CD8-positive, alpha-beta memory T cell (primary cell): ENCODE measurements around the gene VPS9D1. TPM values are rescaled to one million over a fixed set of nuclear protein-coding genes. Genes with fewer than 3 reads are reported as not detected.

Experiments
- CTCF ChIA-PET: fragments of 350-600 bp; sonication (Branson Sonifier 250); formaldehyde crosslinking; loops from one replicate; lab custom pipeline; 2021; ENCODE audit warnings: antibody characterized with exemption; lab: Charles Lee
- POLR2A ChIA-PET: fragments of 350-600 bp; sonication (Branson Sonifier 250); formaldehyde crosslinking; loops from one replicate; lab custom pipeline; 2021; ENCODE audit warnings: antibody characterized with exemption; lab: Charles Lee
- DNase-seq, 5 donors: peaks; one replicate each; pipeline versions ENCODE4 v3.0.0 to v3.0.0-alpha.2; 2020 to 2022; ENCODE audit warnings: mixed read lengths in 1 of 5
- H3K27ac ChIP-seq: one replicate; pipeline ENCODE4 v1.7.0; 2013; ENCODE audit warnings: low read depth, mild to moderate bottlenecking, low read length, moderate library complexity
- H3K27me3 ChIP-seq: 2 replicates; pipeline ENCODE4 v1.7.0; 2013; ENCODE audit warnings: low read length, mild to moderate bottlenecking; ENCODE audit not compliant: insufficient read depth, poor library complexity, severe bottlenecking
- H3K36me3 ChIP-seq: 2 replicates; pipeline ENCODE4 v1.7.0; 2013; ENCODE audit warnings: mild to moderate bottlenecking, low read length, moderate library complexity; ENCODE audit not compliant: insufficient read depth
- H3K4me1 ChIP-seq: 2 replicates; pipeline ENCODE4 v1.7.0; 2013; ENCODE audit warnings: mild to moderate bottlenecking, low read length, moderate library complexity; ENCODE audit not compliant: insufficient read depth
- H3K4me3 ChIP-seq: 2 replicates; pipeline ENCODE4 v1.7.0; 2013; ENCODE audit warnings: mild to moderate bottlenecking, low read length
- H3K9me3 ChIP-seq: 2 replicates; pipeline ENCODE4 v1.7.0; 2013; ENCODE audit warnings: mild to moderate bottlenecking, low read length
- H3K27ac Mint-ChIP-seq, 8 donors: one replicate each; pipeline ENCODE4 v1.8.0; 2020 to 2021; ENCODE audit warnings: mixed read lengths in 8 of 8, mild to moderate bottlenecking in 6 of 8, inconsistent platforms in 3 of 8, moderate library complexity in 3 of 8
- H3K27me3 Mint-ChIP-seq, 2 donors: one replicate each; pipeline ENCODE4 v1.8.0; 2020 to 2021; ENCODE audit warnings: mixed read lengths in 2 of 2, mild to moderate bottlenecking in 1 of 2, moderate library complexity in 1 of 2
- H3K36me3 Mint-ChIP-seq, 3 donors: one replicate each; pipeline ENCODE4 v1.8.0; 2020 to 2021; ENCODE audit warnings: mixed read lengths in 3 of 3, inconsistent platforms in 1 of 3, mild to moderate bottlenecking in 1 of 3
- H3K4me1 Mint-ChIP-seq, 3 donors: one replicate each; pipeline ENCODE4 v1.8.0; 2020 to 2021; ENCODE audit warnings: mixed read lengths in 3 of 3, inconsistent platforms in 1 of 3, mild to moderate bottlenecking in 1 of 3
- H3K4me3 Mint-ChIP-seq, 7 donors: one replicate each; pipeline ENCODE4 v1.8.0; 2020 to 2021; ENCODE audit warnings: mixed read lengths in 7 of 7, mild to moderate bottlenecking in 6 of 7, moderate library complexity in 4 of 7, inconsistent platforms in 2 of 7
- H3K9me3 Mint-ChIP-seq, 5 donors: one replicate each; pipeline ENCODE4 v1.8.0; 2020 to 2022; ENCODE audit warnings: mixed read lengths in 5 of 5, mild to moderate bottlenecking in 3 of 5, moderate library complexity in 2 of 5, inconsistent platforms in 1 of 5
- polyA plus RNA-seq: library from polyadenylated mRNA; unstranded; fragments of 300-500 nt; fragmentation: Illumina TruSeq; gene quantifications from one replicate; pipeline ENCODE4 v1.2.3, GENCODE V29; 2021
- total RNA-seq, 2 experiments: library from RNA; stranded (reverse); gene quantifications; one replicate each; pipeline ENCODE4 v1.2.3, GENCODE V29; 2021

The VPS9D1 gene
- 1 to 10 TPM; 3.7 to 4.0 TPM for total RNA-seq
- polyA plus RNA-seq = 1.6 TPM

GRCh38 chr16:89720813-89721545 lies at the start of gene VPS9D1, which contains the start of gene ZNF276:
Gene VPS9D1 (minus strand): TSS chr16:89720898. CDS start chr16:89720861, 37 bp downstream.
Gene ZNF276 (plus strand): TSS chr16:89721537. CDS start chr16:89721641, 104 bp downstream.
- Mint-ChIP-seq H3K4me1 (peaks cover 17 to 37% (median 27%) of the 10 kb centered on the region in 3 donors), H3K4me3 (peak within 1 kb of the TSS; percentile 91 to 99 (median 97)), H3K27me3 (peaks cover 0 to 6% of the 10 kb centered on the region in 2 donors), H3K36me3 (peaks cover 5 to 23% (median 6%) of the 10 kb centered on the region in 3 donors), H3K27ac (peak within 1 kb of the TSS; percentile 98 to 100 (median 99)), H3K9me3 (no peaks in the 10 kb centered on the region)
- peak within 1 kb of the TSS; percentile 92 for H3K27ac ChIP-seq
- peaks cover 19% of the 10 kb centered on the region for H3K36me3 ChIP-seq
- CTCF ChIA-PET = interaction anchor here (0.8 kb wide), 1 partner anchor 15 kb away, joined by 4 read pairs; no protein-coding TSS in a partner anchor
- POLR2A ChIA-PET = interaction anchor here (0.6 to 1.6 kb wide), 5 partner anchors 16 to 920 kb away, joined by 3 to 5 read pairs (median 4); no protein-coding TSS in a partner anchor
- H3K4me1 ChIP-seq = peaks cover 33% of the 10 kb centered on the region
- no peaks in the 10 kb centered on the region for H3K27me3 ChIP-seq
- no peaks in the 10 kb centered on the region for H3K9me3 ChIP-seq
- peak within 1 kb of the TSS; percentile 98 for H3K4me3 ChIP-seq
- peak; percentile 79 to 87 (median 83) for DNase-seq

- Histone ChIP-seq H3K27ac (no peak overlapping the region), H3K9me3 (no peaks in the 10 kb centered on the region), H3K4me1 (no peaks in the 10 kb centered on the region), H3K4me3 (no peak overlapping the region), H3K27me3 (no peaks in the 10 kb centered on the region), H3K36me3 (no peaks in the 10 kb centered on the region)
- H3K36me3 Mint-ChIP-seq = no peaks in the 10 kb centered on the region
- no peak for DNase-seq
- H3K27ac Mint-ChIP-seq = no peak overlapping the region
- ChIA-PET POLR2A (no interaction called here), CTCF (interaction anchor here (0.7 to 1.3 kb wide), 2 partner anchors 9 to 418 kb away, joined by 3 to 5 read pairs; no protein-coding TSS in a partner anchor)
- H3K27me3 Mint-ChIP-seq = no peaks in the 10 kb centered on the region
- no peak overlapping the region for H3K4me3 Mint-ChIP-seq
- H3K9me3 Mint-ChIP-seq = no peaks in the 10 kb centered on the region
- peaks cover 3 to 4% (median 3%) of the 10 kb centered on the region in 3 donors for H3K4me1 Mint-ChIP-seq
Observed at GRCh38 chr16:89770367-89770766, 49.7 kb upstream of the VPS9D1 start.

GRCh38 chr16:89765292-89765830 lies 44.7 kb upstream of the VPS9D1 start:
- H3K4me3 ChIP-seq = peak overlapping the region; percentile 52
- DNase-seq = no peak
- H3K4me1 ChIP-seq = peaks cover 24% of the 10 kb centered on the region
- peak overlapping the region; percentile 83 to 99 (median 96) for H3K4me3 Mint-ChIP-seq
- H3K36me3 Mint-ChIP-seq = peaks cover 0 to 13% (median 3%) of the 10 kb centered on the region in 3 donors
- no peaks in the 10 kb centered on the region for H3K27me3 ChIP-seq
- no peaks in the 10 kb centered on the region for H3K9me3 ChIP-seq
- H3K9me3 Mint-ChIP-seq = no peaks in the 10 kb centered on the region
- CTCF ChIA-PET = interaction anchor here (1.6 to 2.3 kb wide), 2 partner anchors 16 to 36 kb away, joined by 3 to 4 read pairs; no protein-coding TSS in a partner anchor
- H3K36me3 ChIP-seq = no peaks in the 10 kb centered on the region
- peak overlapping the region; percentile 74 to 100 (median 99) for H3K27ac Mint-ChIP-seq
- peaks cover 34 to 49% (median 48%) of the 10 kb centered on the region in 3 donors for H3K4me1 Mint-ChIP-seq
- no peaks in the 10 kb centered on the region for H3K27me3 Mint-ChIP-seq
- H3K27ac ChIP-seq = peak overlapping the region; percentile 64
- POLR2A ChIA-PET = interaction anchor here (0.5 to 0.6 kb wide), 2 partner anchors 28 to 358 kb away, joined by 3 to 6 read pairs; no protein-coding TSS in a partner anchor

- peak overlapping the region; percentile 52 for H3K4me3 ChIP-seq
- no peaks in the 10 kb centered on the region for H3K27me3 ChIP-seq
- Mint-ChIP-seq H3K27ac (peak overlapping the region; percentile 74 to 100 (median 99)), H3K36me3 (peaks cover 0 to 17% (median 6%) of the 10 kb centered on the region in 3 donors), H3K4me1 (peaks cover 37 to 54% (median 53%) of the 10 kb centered on the region in 3 donors), H3K27me3 (no peaks in the 10 kb centered on the region), H3K9me3 (no peaks in the 10 kb centered on the region), H3K4me3 (peak overlapping the region; percentile 83 to 99 (median 96))
- POLR2A ChIA-PET = interaction anchor here (0.5 to 1.2 kb wide), 3 partner anchors 19 to 357 kb away, joined by 3 to 6 read pairs (median 4); no protein-coding TSS in a partner anchor
- H3K4me1 ChIP-seq = peaks cover 30% of the 10 kb centered on the region
- CTCF ChIA-PET = interaction anchor here (0.6 to 2.3 kb wide), 4 partner anchors 16 to 59 kb away, joined by 3 to 7 read pairs (median 4); no protein-coding TSS in a partner anchor
- H3K36me3 ChIP-seq = no peaks in the 10 kb centered on the region
- no peaks in the 10 kb centered on the region for H3K9me3 ChIP-seq
- DNase-seq = peak in 4 of 5 donors; percentile 25 to 67 (median 36)
- H3K27ac ChIP-seq = peak overlapping the region; percentile 64
Observed at GRCh38 chr16:89764711-89765201, 44.1 kb upstream of the VPS9D1 start.

- H3K9me3 Mint-ChIP-seq = no peaks in the 10 kb centered on the region
- ChIA-PET CTCF (interaction anchor here (0.7 to 2.9 kb wide), 14 partner anchors 10 to 1054 kb away, joined by 3 to 14 read pairs (median 4); partner anchors contain the start of gene SPATA2L), POLR2A (interaction anchor here (0.8 to 2.2 kb wide), 9 partner anchors 19 to 111 kb away, joined by 3 to 16 read pairs (median 4); partner anchors contain the start of genes TCF25 and VPS9D1)
- H3K27me3 Mint-ChIP-seq = no peaks in the 10 kb centered on the region
- peak overlapping the region; percentile 85 to 94 (median 90) for H3K4me3 Mint-ChIP-seq
- Histone ChIP-seq H3K4me1 (peaks cover 31% of the 10 kb centered on the region), H3K36me3 (no peaks in the 10 kb centered on the region), H3K9me3 (no peaks in the 10 kb centered on the region), H3K4me3 (peak overlapping the region; percentile 52), H3K27ac (peak overlapping the region; percentile 32), H3K27me3 (no peaks in the 10 kb centered on the region)
- H3K4me1 Mint-ChIP-seq = peaks cover 37 to 66% (median 53%) of the 10 kb centered on the region in 3 donors
- peak overlapping the region; percentile 92 to 99 (median 96) for H3K27ac Mint-ChIP-seq
- peaks cover 0 to 36% (median 9%) of the 10 kb centered on the region in 3 donors for H3K36me3 Mint-ChIP-seq
- peak in 1 of 5 donors; percentile 41 for DNase-seq
Observed at GRCh38 chr16:89761304-89761922, 40.7 kb upstream of the VPS9D1 start.

- Mint-ChIP-seq H3K27ac (peak overlapping the region; percentile 36 to 99 (median 96)), H3K4me3 (peak overlapping the region in 6 of 7 donors; percentile 87 to 94 (median 92))
- no peak overlapping the region for H3K27ac ChIP-seq
Observed at GRCh38 chr16:89759746-89760340, 39.1 kb upstream of the VPS9D1 start.

GRCh38 chr16:89749637-89750036 lies 28.9 kb upstream of the VPS9D1 start:
- peaks cover 6 to 16% (median 9%) of the 10 kb centered on the region in 3 donors for H3K4me1 Mint-ChIP-seq
- no peaks in the 10 kb centered on the region for H3K27me3 Mint-ChIP-seq
- no peaks in the 10 kb centered on the region for H3K9me3 Mint-ChIP-seq
- peak overlapping the region in 1 of 7 donors; percentile 77 for H3K4me3 Mint-ChIP-seq
- Histone ChIP-seq H3K4me1 (peaks cover 5% of the 10 kb centered on the region), H3K27me3 (no peaks in the 10 kb centered on the region), H3K36me3 (peaks cover 2% of the 10 kb centered on the region), H3K27ac (no peak overlapping the region), H3K9me3 (no peaks in the 10 kb centered on the region), H3K4me3 (no peak overlapping the region)
- ChIA-PET CTCF (interaction anchor here (1.2 to 1.7 kb wide), 2 partner anchors 16 to 111 kb away, joined by 4 read pairs; no protein-coding TSS in a partner anchor), POLR2A (no interaction called here)
- H3K27ac Mint-ChIP-seq = no peak overlapping the region
- H3K36me3 Mint-ChIP-seq = peaks cover 0 to 50% (median 2%) of the 10 kb centered on the region in 3 donors
- DNase-seq = no peak

More at GRCh38 chr16:89759746-89760340, 39.1 kb upstream of the VPS9D1 start:
- no peak overlapping the region for H3K4me3 ChIP-seq
- H3K36me3 ChIP-seq = no peaks in the 10 kb centered on the region
- CTCF ChIA-PET = no interaction called here
- H3K27me3 ChIP-seq = no peaks in the 10 kb centered on the region
- Mint-ChIP-seq H3K36me3 (peaks cover 0 to 44% (median 9%) of the 10 kb centered on the region in 3 donors), H3K9me3 (no peaks in the 10 kb centered on the region), H3K4me1 (peaks cover 34 to 59% (median 50%) of the 10 kb centered on the region in 3 donors), H3K27me3 (no peaks in the 10 kb centered on the region)
- H3K4me1 ChIP-seq = peaks cover 31% of the 10 kb centered on the region
- POLR2A ChIA-PET = no interaction called here
- DNase-seq = no peak
- no peaks in the 10 kb centered on the region for H3K9me3 ChIP-seq
